SH-SY5Y (cell line): ENCODE measurements around the gene OR4K2.

ENCODE experiments used
- GATA2 ChIP-seq: IDR thresholded peaks from 2 replicates; pipeline ENCODE4 v1.6.1; 2011; ENCODE audit warnings: mild to moderate bottlenecking, low read depth, low read length
- GATA3 ChIP-seq: IDR thresholded peaks from 2 replicates; pipeline ENCODE4 v1.6.1; 2011; ENCODE audit warnings: low read depth, mild to moderate bottlenecking, low read length, moderate library complexity

GRCh38 chr14:19917243-19917642 is 42.3 kb downstream of the OR4K2 start:
- TF ChIP-seq GATA3 (no peak), GATA2 (no peak)
